ENCODE measurements around the gene TMEM9B.
A peak's percentile ranks its signal among the peaks of the same experiment; 100 is the strongest.

TMEM9B gene

DNA sequence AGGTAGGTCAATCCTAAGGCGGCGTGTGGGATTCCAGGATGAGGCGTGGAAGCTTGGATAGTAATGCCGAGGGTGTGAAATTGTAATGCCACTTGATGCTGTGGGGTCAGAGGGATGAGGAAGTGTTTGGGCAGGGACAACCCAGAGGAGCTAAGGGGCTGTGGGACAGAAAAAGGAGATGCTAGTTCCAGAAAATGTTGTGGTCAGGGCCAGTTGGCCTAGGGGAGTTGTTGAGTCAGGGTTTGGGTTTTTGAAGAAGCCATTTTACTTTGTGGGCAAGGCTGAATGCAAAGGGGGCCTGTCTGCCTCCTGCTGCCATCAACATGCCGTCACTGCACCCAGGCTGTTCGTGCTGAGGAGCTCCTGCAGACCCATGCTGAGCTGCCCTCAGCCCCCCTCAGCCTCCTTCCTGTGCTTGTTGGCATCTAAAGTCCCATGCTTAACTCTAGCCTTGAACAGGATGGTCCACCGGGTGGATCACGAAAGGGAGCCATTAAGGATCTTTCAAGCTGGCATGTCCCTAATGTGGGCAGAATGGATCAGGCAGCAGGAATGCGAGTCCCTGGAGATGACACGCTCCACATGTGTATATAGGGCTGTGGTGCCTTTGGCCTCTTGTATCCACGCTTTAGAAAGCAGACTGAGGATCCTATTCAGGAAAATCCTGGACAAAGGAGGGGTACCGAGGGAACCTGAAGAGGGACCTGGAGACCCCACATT, 33.6 kb downstream of the TMEM9B start:
- no peak for DNase-seq (ENCODE audit: low read depth in 2 of 2)

GRCh38 chr11:8928981-8929615, 35.1 kb downstream of the TMEM9B start:
- DNase-seq (ENCODE audit: low read depth in 2 of 2) = no peak

GRCh38 chr11:8928205-8928604, 36.0 kb downstream of the TMEM9B start:
- no peak for DNase-seq (ENCODE audit: low read depth in 2 of 2)

- no peak for DNase-seq (ENCODE audit: low read depth in 2 of 2)
Measured at GRCh38 chr11:8927233-8927632, 37.0 kb downstream of the TMEM9B start.

GRCh38 chr11:8926236-8926635, 38.0 kb downstream of the TMEM9B start:
- DNase-seq (ENCODE audit: low read depth in 2 of 2) = no peak

DNA sequence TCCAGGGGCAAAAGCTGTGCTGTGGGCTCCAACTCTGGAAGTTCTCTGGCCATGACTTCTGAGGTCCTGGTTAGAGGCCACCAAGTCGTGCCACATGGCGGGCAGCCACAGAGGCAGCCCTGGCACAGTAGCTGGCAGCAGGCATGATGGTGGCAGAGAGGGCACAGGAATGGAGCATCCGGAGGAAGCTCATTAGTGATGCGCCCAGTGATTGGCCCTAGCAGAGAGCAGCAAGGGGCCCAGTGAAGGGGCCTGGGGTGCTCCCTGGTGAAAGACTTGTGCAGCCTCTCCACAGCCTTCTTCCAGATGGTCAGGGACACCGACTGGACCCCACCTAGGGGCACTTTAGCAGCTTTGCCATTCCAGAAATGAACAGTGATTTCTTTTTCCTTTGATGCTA, 38.5 kb downstream of the TMEM9B start:
- DNase-seq (ENCODE audit: low read depth in 2 of 2) = no peak

DNA sequence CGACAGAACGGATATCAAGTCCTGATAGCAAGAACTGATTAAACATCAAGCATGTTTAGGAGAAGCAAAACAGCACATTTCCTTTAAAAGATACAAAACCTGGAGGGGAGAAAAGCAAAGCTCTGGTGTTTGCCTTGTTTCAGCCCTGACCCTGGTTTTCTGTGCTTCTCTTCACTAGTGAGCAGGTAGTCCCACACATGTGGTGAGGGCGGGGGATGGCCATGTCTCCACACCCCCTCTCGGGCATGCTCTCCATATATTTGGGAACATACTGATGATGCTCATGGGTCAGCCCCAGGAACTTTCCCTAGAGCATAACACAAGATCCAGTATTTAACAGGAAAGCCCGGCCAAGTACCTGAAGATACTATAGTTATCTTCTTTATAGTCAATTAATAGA, 41.6 kb downstream of the TMEM9B start:
- no peak for DNase-seq (ENCODE audit: low read depth in 2 of 2)

- DNase-seq (ENCODE audit: low read depth in 2 of 2) = no peak
Measured at GRCh38 chr11:8917157-8917825, 47.0 kb downstream of the TMEM9B start.

GRCh38 chr11:8914661-8915018, 49.6 kb downstream of the TMEM9B start:
- no peak for DNase-seq (ENCODE audit: low read depth in 2 of 2)

DNA sequence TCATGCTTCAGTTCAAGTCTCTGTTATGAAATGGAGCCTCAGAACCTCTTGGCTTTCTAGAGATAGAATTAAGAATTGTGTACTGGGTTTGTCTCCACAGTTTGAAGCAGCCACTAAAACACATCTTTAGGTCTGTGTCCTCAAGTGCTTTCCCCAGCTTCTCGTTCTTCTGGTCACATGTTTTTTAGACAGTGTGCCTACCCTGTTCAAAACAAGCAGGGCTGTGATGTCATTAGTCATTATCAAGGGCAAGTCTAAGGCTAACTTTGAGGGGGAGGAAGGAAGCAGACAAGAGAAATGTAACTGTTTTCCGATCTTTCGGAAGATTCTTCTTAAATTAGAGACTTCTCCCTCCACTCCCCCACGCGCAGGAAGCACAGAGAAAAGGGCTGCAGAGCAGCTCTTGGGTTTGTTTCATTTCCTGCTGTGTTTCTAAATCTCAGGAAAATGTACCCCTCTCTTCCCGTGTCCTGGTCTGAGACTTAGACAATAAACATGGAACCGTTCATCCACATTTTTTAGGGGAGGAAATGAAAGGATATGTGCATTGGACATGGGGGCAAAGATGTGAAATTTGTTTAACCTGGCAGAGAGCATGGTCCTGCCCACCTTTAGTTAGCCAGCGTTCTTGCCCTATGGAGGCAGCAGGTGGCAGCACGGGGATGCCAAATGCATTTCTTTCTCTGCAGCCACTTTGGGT, 50.1 kb downstream of the TMEM9B start:
- no peak for DNase-seq (ENCODE audit: low read depth in 2 of 2)

- DNase-seq (ENCODE audit: low read depth in 2 of 2) = peak; percentile 62 to 64
Measured at GRCh38 chr11:8911029-8911823, 53.0 kb downstream of the TMEM9B start, which contains the start of gene AKIP1. TSS of gene AKIP1 (plus strand) at chr11:8911189. CDS start at chr11:8911450, 261 bp downstream.

- DNase-seq (ENCODE audit: low read depth in 2 of 2) = no peak
Measured at GRCh38 chr11:8910649-8911026, 53.6 kb downstream of the TMEM9B start.

- no peak for DNase-seq (ENCODE audit: low read depth in 2 of 2)
Measured at GRCh38 chr11:8908099-8908498, 56.1 kb downstream of the TMEM9B start.

DNA sequence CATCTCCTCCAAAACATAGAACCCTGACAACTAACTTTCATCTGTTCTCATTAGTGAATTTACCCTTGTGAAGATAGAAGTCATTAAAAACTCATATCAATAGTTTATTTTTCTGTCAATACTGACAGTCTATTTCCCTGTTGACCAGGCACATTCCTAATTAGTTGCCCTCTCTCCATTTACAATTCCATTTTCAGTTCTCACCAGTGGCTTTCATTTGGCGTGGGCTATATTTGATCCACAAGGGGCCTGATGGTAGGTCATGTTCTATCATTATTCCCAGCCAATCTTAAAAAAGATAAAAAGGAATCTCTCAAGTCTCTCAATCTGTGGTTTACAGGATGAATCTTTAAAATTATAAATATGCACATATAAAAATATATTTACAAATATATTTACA, 57.1 kb downstream of the TMEM9B start:
- DNase-seq (ENCODE audit: low read depth in 2 of 2) = no peak

GRCh38 chr11:8905528-8906165, 58.6 kb downstream of the TMEM9B start:
- no peak for DNase-seq (ENCODE audit: low read depth in 2 of 2)

DNA sequence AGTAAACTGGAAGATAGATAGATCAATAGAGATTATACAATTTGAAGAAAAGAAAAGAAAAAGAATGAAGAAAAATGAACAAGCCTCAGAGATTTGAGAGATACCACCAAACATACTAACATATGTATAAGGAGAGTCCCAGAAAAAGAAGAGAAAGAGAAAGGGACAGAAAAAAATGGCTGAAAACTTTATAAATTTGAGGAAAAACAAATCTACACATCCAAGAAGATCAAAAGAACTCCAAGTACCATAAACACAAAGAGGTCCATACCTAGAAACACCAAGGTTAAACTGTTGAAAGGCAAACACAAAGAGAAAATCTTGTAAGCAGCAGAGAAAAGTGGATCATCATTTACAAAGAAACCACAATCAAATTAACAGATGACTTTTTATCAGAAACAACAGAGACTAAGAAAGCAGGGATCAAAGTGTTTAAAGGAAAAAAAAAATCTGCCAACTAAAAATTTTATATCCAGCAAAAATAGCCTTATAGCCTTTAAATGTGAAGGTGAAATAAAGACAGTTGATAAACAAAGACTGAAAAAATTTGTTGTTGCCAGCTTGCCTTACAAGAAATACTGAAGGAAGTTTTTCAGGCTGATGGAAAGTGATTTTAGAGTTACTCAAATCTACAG, 65.0 kb downstream of the TMEM9B start:
- no peak for DNase-seq (ENCODE audit: low read depth in 2 of 2)
